HG03045 (cell line): ENCODE measurements around the gene RABEP2.
A peak's percentile ranks its signal among the peaks of the same experiment; 100 is the strongest.
"Not testable (repeated sequence)": the region's sequence is repeated elsewhere in the genome, so short reads cannot be mapped to it uniquely, and the experiment has no call there.

Source experiments
- ATAC-seq: cut with Tn5 transposase; IDR thresholded peaks from one replicate; pipeline ENCODE4 v1.9.1; 2021; ENCODE audit warnings: mild to moderate bottlenecking, moderate library complexity; ENCODE audit not compliant: unreplicated experiment

Gene RABEP2

GRCh38 chr16:28924762-28925385, at the start of gene RABEP2:
Gene RABEP2, minus strand, starts transcription at chr16:28925238. Its CDS starts 75 bp downstream, at chr16:28925163.
- peak; percentile 68 for ATAC-seq

GRCh38 chr16:28974437-28975157, 49.6 kb upstream of the RABEP2 start, which contains the start of gene SPNS1:
Gene SPNS1, plus strand, starts transcription at chr16:28974778. Its CDS starts 374 bp downstream, at chr16:28975152.
- ATAC-seq = peak; percentile 88

- ATAC-seq = no peak
Observed at GRCh38 chr16:28974007-28974436, 49.0 kb upstream of the RABEP2 start.

GRCh38 chr16:28969696-28970095, 44.7 kb upstream of the RABEP2 start:
- not testable (repeated sequence) for ATAC-seq

- ATAC-seq = no peak
Observed at GRCh38 chr16:28967156-28967555, 42.1 kb upstream of the RABEP2 start.

- ATAC-seq = no peak
Observed at GRCh38 chr16:28964496-28964895, 39.5 kb upstream of the RABEP2 start.

- ATAC-seq = no peak
Observed at GRCh38 chr16:28964072-28964471, 39.0 kb upstream of the RABEP2 start.

GRCh38 chr16:28958836-28959235, 33.8 kb upstream of the RABEP2 start:
- no peak for ATAC-seq

- ATAC-seq = no peak
Observed at GRCh38 chr16:28958216-28958615, 33.2 kb upstream of the RABEP2 start.

GRCh38 chr16:28951410-28951943, 26.4 kb upstream of the RABEP2 start:
- no peak for ATAC-seq

GRCh38 chr16:28950648-28951409, 25.8 kb upstream of the RABEP2 start, which contains the start of gene NFATC2IP:
Gene NFATC2IP, plus strand, starts transcription at chr16:28950937. Its CDS starts 75 bp downstream, at chr16:28951012.
- ATAC-seq = peak; percentile 89

- no peak for ATAC-seq
Observed at GRCh38 chr16:28946681-28947080, 21.6 kb upstream of the RABEP2 start.

GRCh38 chr16:28943281-28943680, 18.2 kb upstream of the RABEP2 start:
- ATAC-seq = no peak

- not testable (repeated sequence) for ATAC-seq
Observed at GRCh38 chr16:28939825-28940224, 14.8 kb upstream of the RABEP2 start.

GRCh38 chr16:28938721-28939120, 13.7 kb upstream of the RABEP2 start:
- no peak for ATAC-seq

GRCh38 chr16:28937222-28937876, 12.3 kb upstream of the RABEP2 start:
- no peak for ATAC-seq

- no peak for ATAC-seq
Observed at GRCh38 chr16:28936784-28937155, 11.7 kb upstream of the RABEP2 start.

GRCh38 chr16:28935924-28936783, 11.1 kb upstream of the RABEP2 start:
- peak; percentile 68 for ATAC-seq

- no peak for ATAC-seq
Observed at GRCh38 chr16:28935346-28935745, 10.3 kb upstream of the RABEP2 start.

GRCh38 chr16:28933171-28933570, 8.1 kb upstream of the RABEP2 start:
- ATAC-seq = no peak
